Mucosa of stomach (tissue), 1 donor: ENCODE measurements around the gene GPC1.

ENCODE experiments used
- H3K27me3 ChIP-seq: one replicate; pipeline ENCODE4 v1.7.0; 2013; ENCODE audit warnings: mild to moderate bottlenecking, low read length; ENCODE audit not compliant: control insufficient read depth, insufficient read depth
- H3K36me3 ChIP-seq: one replicate; pipeline ENCODE4 v1.7.0; 2013; ENCODE audit warnings: low read length; ENCODE audit not compliant: control insufficient read depth, insufficient read depth
- H3K4me1 ChIP-seq: one replicate; pipeline ENCODE4 v1.7.0; 2013; ENCODE audit warnings: mild to moderate bottlenecking, low read length; ENCODE audit not compliant: control insufficient read depth, insufficient read depth
- H3K4me3 ChIP-seq: one replicate; pipeline ENCODE4 v1.7.0; 2013; ENCODE audit warnings: low read length
- H3K9ac ChIP-seq: one replicate; pipeline ENCODE4 v1.7.0; 2013; ENCODE audit warnings: mild to moderate bottlenecking, low read length, moderate library complexity
- H3K9me3 ChIP-seq: one replicate; pipeline ENCODE4 v1.7.0; 2013; ENCODE audit warnings: mild to moderate bottlenecking, low read length, moderate library complexity; ENCODE audit not compliant: control insufficient read depth
- donor health status: Pancreatic carcinoma.

The GPC1 gene

DNA sequence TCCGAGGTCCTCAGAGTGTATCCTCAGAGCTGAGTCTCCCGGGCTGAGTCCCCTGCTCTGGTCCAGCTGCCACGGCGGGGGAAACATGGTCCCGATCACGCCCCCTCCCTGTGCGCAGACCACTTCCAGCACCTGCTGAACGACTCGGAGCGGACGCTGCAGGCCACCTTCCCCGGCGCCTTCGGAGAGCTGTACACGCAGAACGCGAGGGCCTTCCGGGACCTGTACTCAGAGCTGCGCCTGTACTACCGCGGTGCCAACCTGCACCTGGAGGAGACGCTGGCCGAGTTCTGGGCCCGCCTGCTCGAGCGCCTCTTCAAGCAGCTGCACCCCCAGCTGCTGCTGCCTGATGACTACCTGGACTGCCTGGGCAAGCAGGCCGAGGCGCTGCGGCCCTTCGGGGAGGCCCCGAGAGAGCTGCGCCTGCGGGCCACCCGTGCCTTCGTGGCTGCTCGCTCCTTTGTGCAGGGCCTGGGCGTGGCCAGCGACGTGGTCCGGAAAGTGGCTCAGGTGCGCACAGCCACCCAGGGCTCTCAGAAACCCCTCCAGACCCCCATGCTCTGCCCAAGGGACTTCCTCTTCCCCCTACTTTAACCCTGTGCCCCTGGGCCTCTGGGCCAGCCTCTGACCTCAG, 26.7 kb downstream of the GPC1 start:
- peaks cover 3% of the 10 kb centered on the region for H3K27me3 ChIP-seq
- H3K9ac ChIP-seq = no peak overlapping the region
- no peak overlapping the region for H3K4me3 ChIP-seq
- H3K36me3 ChIP-seq = no peaks in the 10 kb centered on the region
- H3K4me1 ChIP-seq = peaks cover 14% of the 10 kb centered on the region
- no peaks in the 10 kb centered on the region for H3K9me3 ChIP-seq

DNA sequence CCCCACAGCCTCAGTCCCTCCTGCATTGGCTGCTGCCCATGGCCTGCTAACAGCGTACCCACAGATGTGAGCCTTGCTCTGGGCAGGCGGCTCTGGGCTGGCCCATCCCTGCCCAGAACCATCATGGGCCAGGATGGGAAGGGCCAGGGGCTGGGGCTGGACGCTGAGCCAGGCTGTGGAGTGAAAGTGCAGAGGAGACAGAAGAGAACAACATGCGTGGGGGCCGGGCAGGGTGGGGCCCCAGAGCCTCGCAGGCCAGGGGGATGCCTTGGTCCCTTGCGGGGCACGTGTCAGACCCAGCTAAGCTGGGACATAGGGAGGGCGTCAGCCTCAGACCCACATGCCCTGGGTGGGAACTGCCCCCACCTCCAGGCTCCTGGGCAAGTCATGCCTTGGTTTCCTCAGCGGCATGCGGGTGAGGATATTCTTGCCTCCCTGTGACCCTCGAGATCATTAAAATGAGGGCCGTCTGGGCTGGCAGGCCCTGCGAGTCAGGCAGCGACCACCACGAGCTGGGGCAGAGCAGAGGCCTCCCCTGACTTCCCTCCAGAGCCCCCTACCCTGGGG, 27.3 kb downstream of the GPC1 start:
- peaks cover 1% of the 10 kb centered on the region for H3K27me3 ChIP-seq
- H3K36me3 ChIP-seq = no peaks in the 10 kb centered on the region
- no peaks in the 10 kb centered on the region for H3K9me3 ChIP-seq
- peaks cover 8% of the 10 kb centered on the region for H3K4me1 ChIP-seq
- no peak overlapping the region for H3K9ac ChIP-seq
- no peak overlapping the region for H3K4me3 ChIP-seq

GRCh38 chr2:240463274-240463865, 27.9 kb downstream of the GPC1 start:
- no peaks in the 10 kb centered on the region for H3K36me3 ChIP-seq
- no peaks in the 10 kb centered on the region for H3K9me3 ChIP-seq
- H3K4me3 ChIP-seq = no peak overlapping the region
- H3K27me3 ChIP-seq = no peaks in the 10 kb centered on the region
- H3K4me1 ChIP-seq = peaks cover 7% of the 10 kb centered on the region
- no peak overlapping the region for H3K9ac ChIP-seq

GRCh38 chr2:240463866-240464481, 28.5 kb downstream of the GPC1 start:
- no peak overlapping the region for H3K4me3 ChIP-seq
- peaks cover 7% of the 10 kb centered on the region for H3K4me1 ChIP-seq
- H3K27me3 ChIP-seq = no peaks in the 10 kb centered on the region
- H3K36me3 ChIP-seq = no peaks in the 10 kb centered on the region
- H3K9ac ChIP-seq = no peak overlapping the region
- H3K9me3 ChIP-seq = no peaks in the 10 kb centered on the region

GRCh38 chr2:240464514-240465241, 29.2 kb downstream of the GPC1 start:
- H3K36me3 ChIP-seq = no peaks in the 10 kb centered on the region
- no peaks in the 10 kb centered on the region for H3K27me3 ChIP-seq
- H3K4me1 ChIP-seq = peaks cover 4% of the 10 kb centered on the region
- no peaks in the 10 kb centered on the region for H3K9me3 ChIP-seq
- H3K9ac ChIP-seq = no peak overlapping the region
- no peak overlapping the region for H3K4me3 ChIP-seq

GRCh38 chr2:240465268-240465764, 29.9 kb downstream of the GPC1 start:
- Histone ChIP-seq H3K36me3 (no peaks in the 10 kb centered on the region), H3K4me3 (no peak overlapping the region), H3K27me3 (no peaks in the 10 kb centered on the region), H3K9me3 (no peaks in the 10 kb centered on the region), H3K4me1 (no peaks in the 10 kb centered on the region), H3K9ac (no peak overlapping the region)

DNA sequence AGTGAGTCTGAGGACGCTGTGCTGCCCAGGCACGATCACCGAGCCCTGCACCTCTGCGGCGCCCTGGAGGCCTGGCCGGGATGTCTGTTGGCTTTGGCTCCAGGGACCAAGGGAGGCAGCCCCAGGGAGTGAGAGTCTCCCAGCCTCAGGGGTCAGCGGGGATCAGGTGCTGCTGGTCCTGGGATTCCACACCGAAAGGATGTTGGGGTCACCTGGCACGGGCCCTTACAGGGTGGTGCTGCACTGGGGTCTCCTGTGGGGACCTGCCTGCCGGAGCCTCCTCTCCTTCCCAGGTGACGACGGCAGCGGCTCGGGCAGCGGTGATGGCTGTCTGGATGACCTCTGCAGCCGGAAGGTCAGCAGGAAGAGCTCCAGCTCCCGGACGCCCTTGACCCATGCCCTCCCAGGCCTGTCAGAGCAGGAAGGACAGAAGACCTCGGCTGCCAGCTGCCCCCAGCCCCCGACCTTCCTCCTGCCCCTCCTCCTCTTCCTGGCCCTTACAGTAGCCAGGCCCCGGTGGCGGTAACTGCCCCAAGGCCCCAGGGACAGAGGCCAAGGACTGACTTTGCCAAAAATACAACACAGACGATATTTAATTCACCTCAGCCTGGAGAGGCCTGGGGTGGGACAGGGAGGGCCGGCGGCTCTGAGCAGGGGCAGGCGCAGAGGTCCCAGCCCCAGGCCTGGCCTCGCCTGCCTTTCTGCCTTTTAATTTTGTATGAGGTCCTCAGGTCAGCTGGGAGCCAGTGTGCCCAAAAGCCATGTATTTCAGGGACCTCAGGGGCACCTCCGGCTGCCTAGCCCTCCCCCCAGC, 30.5 kb downstream of the GPC1 start:
- H3K36me3 ChIP-seq = no peaks in the 10 kb centered on the region
- H3K9ac ChIP-seq = no peak overlapping the region
- no peaks in the 10 kb centered on the region for H3K27me3 ChIP-seq
- no peaks in the 10 kb centered on the region for H3K9me3 ChIP-seq
- H3K4me3 ChIP-seq = no peak overlapping the region
- H3K4me1 ChIP-seq = no peaks in the 10 kb centered on the region

- no peak overlapping the region for H3K4me3 ChIP-seq
- H3K9ac ChIP-seq = no peak overlapping the region
- H3K36me3 ChIP-seq = no peaks in the 10 kb centered on the region
- H3K27me3 ChIP-seq = no peaks in the 10 kb centered on the region
- H3K9me3 ChIP-seq = no peaks in the 10 kb centered on the region
- no peaks in the 10 kb centered on the region for H3K4me1 ChIP-seq
Measured at GRCh38 chr2:240466579-240467148, 31.2 kb downstream of the GPC1 start.

DNA sequence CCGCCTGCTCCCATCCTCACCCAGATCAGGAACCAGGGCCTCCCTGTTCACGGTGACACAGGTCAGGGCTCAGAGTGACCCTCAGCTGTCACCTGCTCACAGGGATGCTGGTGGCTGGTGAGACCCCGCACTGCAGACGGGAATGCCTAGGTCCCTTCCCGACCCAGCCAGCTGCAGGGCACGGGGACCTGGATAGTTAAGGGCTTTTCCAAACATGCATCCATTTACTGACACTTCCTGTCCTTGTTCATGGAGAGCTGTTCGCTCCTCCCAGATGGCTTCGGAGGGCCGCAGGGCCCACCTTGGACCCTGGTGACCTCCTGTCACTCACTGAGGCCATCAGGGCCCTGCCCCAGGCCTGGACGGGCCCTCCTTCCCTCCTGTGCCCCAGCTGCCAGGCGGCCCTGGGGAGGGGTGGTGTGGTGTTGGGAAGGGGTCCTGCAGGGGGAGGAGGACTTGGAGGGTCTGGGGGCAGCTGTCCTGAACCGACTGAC, 31.7 kb downstream of the GPC1 start:
- H3K4me1 ChIP-seq = no peaks in the 10 kb centered on the region
- no peak overlapping the region for H3K9ac ChIP-seq
- H3K9me3 ChIP-seq = no peaks in the 10 kb centered on the region
- H3K4me3 ChIP-seq = no peak overlapping the region
- H3K36me3 ChIP-seq = no peaks in the 10 kb centered on the region
- no peaks in the 10 kb centered on the region for H3K27me3 ChIP-seq

DNA sequence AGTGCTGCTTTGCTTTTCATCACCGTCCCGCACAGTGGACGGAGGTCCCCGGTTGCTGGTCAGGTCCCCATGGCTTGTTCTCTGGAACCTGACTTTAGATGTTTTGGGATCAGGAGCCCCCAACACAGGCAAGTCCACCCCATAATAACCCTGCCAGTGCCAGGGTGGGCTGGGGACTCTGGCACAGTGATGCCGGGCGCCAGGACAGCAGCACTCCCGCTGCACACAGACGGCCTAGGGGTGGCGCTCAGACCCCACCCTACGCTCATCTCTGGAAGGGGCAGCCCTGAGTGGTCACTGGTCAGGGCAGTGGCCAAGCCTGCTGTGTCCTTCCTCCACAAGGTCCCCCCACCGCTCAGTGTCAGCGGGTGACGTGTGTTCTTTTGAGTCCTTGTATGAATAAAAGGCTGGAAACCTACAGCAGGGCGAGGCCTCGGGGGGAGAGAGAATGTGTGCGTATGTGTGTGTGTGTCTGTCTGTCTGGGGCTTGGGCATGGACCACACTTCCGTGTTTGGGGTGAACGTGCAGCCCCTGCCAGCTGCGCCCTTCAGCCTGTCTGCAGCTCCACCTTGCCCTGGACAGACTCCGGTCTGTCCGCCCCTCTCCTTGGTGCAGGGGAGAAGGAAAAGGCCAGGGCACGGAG, 32.3 kb downstream of the GPC1 start:
- no peaks in the 10 kb centered on the region for H3K4me1 ChIP-seq
- no peak overlapping the region for H3K9ac ChIP-seq
- H3K27me3 ChIP-seq = no peaks in the 10 kb centered on the region
- H3K36me3 ChIP-seq = no peaks in the 10 kb centered on the region
- no peaks in the 10 kb centered on the region for H3K9me3 ChIP-seq
- H3K4me3 ChIP-seq = no peak overlapping the region
